Caco-2 (cell line): ENCODE data around the gene BTBD9. TPM values are rescaled to one million over a fixed set of nuclear protein-coding genes. Genes with fewer than 3 reads are reported as not detected.

Experiments used
- BruUV-seq: library from RNA; stranded (reverse); fragments of 400-500 nt; replicated peaks from 2 replicates; lab custom pipeline; 2021; lab: Mats Ljungman, UMichigan
- CTCF ChIA-PET: fragments of 300-600 bp; sonication (Branson Sonifier 250); formaldehyde crosslinking; loops from one replicate; lab custom pipeline; 2022; ENCODE audit warnings: antibody characterized with exemption; lab: Charles Lee
- POLR2A ChIA-PET: fragments of 300-600 bp; sonication (Branson Sonifier 250); formaldehyde crosslinking; loops from one replicate; lab custom pipeline; 2022; ENCODE audit warnings: antibody characterized with exemption; lab: Charles Lee
- DNase-seq, 2 experiments: peaks; one replicate each; pipeline versions ENCODE4 v3.0.0 to v3.0.0-alpha.2; 2020 to 2022
- H3K27me3 ChIP-seq: replicated peaks from 2 replicates; pipeline ENCODE4 v1.6.0; 2011; ENCODE audit warnings: low read length; ENCODE audit not compliant: control insufficient read depth, insufficient read depth
- H3K36me3 ChIP-seq: 2 replicates; pipeline ENCODE4 v1.5.1; 2011; ENCODE audit warnings: low read length; ENCODE audit not compliant: control insufficient read depth, insufficient read depth
- H3K4me1 ChIP-seq: fragments of 250-450 bp; sonication (Bioruptor Pico); 2 replicates; pipeline ENCODE4 v1.5.1; 2020; ENCODE audit warnings: mild to moderate bottlenecking
- H3K4me3 ChIP-seq: 2 replicates; pipeline ENCODE4 v1.5.1; 2011; ENCODE audit warnings: low read depth, mild to moderate bottlenecking, control low read depth, low read length
- H3K9me3 ChIP-seq: fragments of 250-450 bp; sonication (Bioruptor Pico); 2 replicates; pipeline ENCODE4 v1.5.1; 2020; ENCODE audit warnings: mild to moderate bottlenecking, moderate library complexity
- H3K27ac Mint-ChIP-seq: one replicate; pipeline ENCODE4 v1.8.0; 2022; ENCODE audit warnings: mixed read lengths; ENCODE audit not compliant: unreplicated experiment
- H3K27me3 Mint-ChIP-seq: one replicate; pipeline ENCODE4 v1.8.0; 2022; ENCODE audit warnings: mixed read lengths; ENCODE audit not compliant: insufficient read depth, unreplicated experiment
- H3K36me3 Mint-ChIP-seq: one replicate; pipeline ENCODE4 v1.8.0; 2022; ENCODE audit warnings: mild to moderate bottlenecking, mixed read lengths; ENCODE audit not compliant: insufficient read depth, unreplicated experiment
- H3K4me1 Mint-ChIP-seq: one replicate; pipeline ENCODE4 v1.8.0; 2022; ENCODE audit warnings: low read depth, mixed read lengths; ENCODE audit not compliant: unreplicated experiment
- H3K4me3 Mint-ChIP-seq: one replicate; pipeline ENCODE4 v1.8.0; 2022; ENCODE audit warnings: mild to moderate bottlenecking, moderate library complexity, mixed read lengths; ENCODE audit not compliant: unreplicated experiment
- H3K9me3 Mint-ChIP-seq: one replicate; pipeline ENCODE4 v1.8.0; 2022; ENCODE audit warnings: mixed read lengths; ENCODE audit not compliant: unreplicated experiment
- CTCF ChIP-seq, 2 experiments: fragments of 200-600 bp in 1 of 2; IDR thresholded peaks; 1 replicate in 1 of 2; 2 replicates in 1 of 2; pipeline versions ENCODE4 v1.5.1 to v1.8.0; 2011 to 2022; ENCODE audit warnings: antibody characterized with exemption in 1 of 2, control low read depth in 1 of 2, inconsistent platforms in 1 of 2, low read depth in 1 of 2, low read length in 1 of 2, mild to moderate bottlenecking in 1 of 2, moderate library complexity in 1 of 2; ENCODE audit not compliant: insufficient read depth in 1 of 2, severe bottlenecking in 1 of 2, unreplicated experiment in 1 of 2
- intact Hi-C: fragments of 100-400 bp; cut with micrococcal nuclease; formaldehyde crosslinking; loops from one replicate; pipeline ENCODE4 v1.10.0; 2022; ENCODE audit not compliant: unreplicated experiment
- total RNA-seq: library from RNA; stranded (reverse); gene quantifications from 2 replicates; pipeline ENCODE4 v1.2.3, GENCODE V29; 2022

Gene BTBD9
- total RNA-seq, 1 experiment from 2014 or later = 19.6 TPM

GRCh38 chr6:38512211-38512610, 127.5 kb downstream of the BTBD9 start:
- Mint-ChIP-seq H3K27ac (no peak overlapping the region), H3K4me1 (peaks cover 5% of the 10 kb centered on the region), H3K36me3 (no peaks in the 10 kb centered on the region), H3K4me3 (no peak overlapping the region), H3K9me3 (no peaks in the 10 kb centered on the region), H3K27me3 (no peaks in the 10 kb centered on the region)
- no peaks in the 10 kb centered on the region for H3K9me3 ChIP-seq
- no peak for TF ChIP-seq CTCF (IDR thresholded peaks at IDR 0.05; ENCODE audit: insufficient read depth in 1 of 2, low read depth in 1 of 2, low read length in 1 of 2, severe bottlenecking in 1 of 2, unreplicated experiment in 1 of 2)
- DNase-seq = no peak
- intact Hi-C loops = no loop called here
- no TSS peak for BruUV-seq
- H3K4me3 ChIP-seq = no peak overlapping the region
- peaks cover 9% of the 10 kb centered on the region; the same call in 1 of the 2 replicates for H3K4me1 ChIP-seq
- ChIA-PET CTCF (interaction anchor here (0.6 kb wide), 1 partner anchor 85 kb away, joined by 3 read pairs; no protein-coding TSS in a partner anchor), POLR2A (no interaction called here)
- H3K36me3 ChIP-seq = no peaks in the 10 kb centered on the region
- no peaks in the 10 kb centered on the region for H3K27me3 ChIP-seq

- Mint-ChIP-seq H3K9me3 (no peaks in the 10 kb centered on the region), H3K27ac (no peak overlapping the region), H3K36me3 (no peaks in the 10 kb centered on the region), H3K27me3 (no peaks in the 10 kb centered on the region), H3K4me3 (no peak overlapping the region), H3K4me1 (peaks cover 5% of the 10 kb centered on the region)
- Histone ChIP-seq H3K27me3 (no peaks in the 10 kb centered on the region), H3K36me3 (no peaks in the 10 kb centered on the region), H3K4me1 (peaks cover 9% of the 10 kb centered on the region; the same call in 1 of the 2 replicates), H3K4me3 (no peak overlapping the region), H3K9me3 (no peaks in the 10 kb centered on the region)
- no peak for DNase-seq
- TF ChIP-seq CTCF (IDR thresholded peaks at IDR 0.05; ENCODE audit: insufficient read depth in 1 of 2, low read depth in 1 of 2, low read length in 1 of 2, severe bottlenecking in 1 of 2, unreplicated experiment in 1 of 2) = no peak
- intact Hi-C loops = no loop called here
- ChIA-PET CTCF (no interaction called here), POLR2A (no interaction called here)
- no TSS peak for BruUV-seq
Measured at GRCh38 chr6:38510205-38510604, 129.5 kb downstream of the BTBD9 start.

GRCh38 chr6:38509713-38510112, 130.0 kb downstream of the BTBD9 start:
- Histone ChIP-seq H3K9me3 (no peaks in the 10 kb centered on the region), H3K36me3 (no peaks in the 10 kb centered on the region), H3K4me1 (peaks cover 9% of the 10 kb centered on the region; the same call in 1 of the 2 replicates), H3K4me3 (no peak overlapping the region), H3K27me3 (no peaks in the 10 kb centered on the region)
- Mint-ChIP-seq H3K27ac (no peak overlapping the region), H3K36me3 (no peaks in the 10 kb centered on the region), H3K27me3 (no peaks in the 10 kb centered on the region), H3K4me3 (no peak overlapping the region), H3K4me1 (peaks cover 5% of the 10 kb centered on the region), H3K9me3 (no peaks in the 10 kb centered on the region)
- ChIA-PET CTCF (no interaction called here), POLR2A (no interaction called here)
- no peak for TF ChIP-seq CTCF (IDR thresholded peaks at IDR 0.05; ENCODE audit: insufficient read depth in 1 of 2, low read depth in 1 of 2, low read length in 1 of 2, severe bottlenecking in 1 of 2, unreplicated experiment in 1 of 2)
- no peak for DNase-seq
- BruUV-seq = no TSS peak
- intact Hi-C loops = no loop called here
